Inflammatory macrophage treated with lipopolysaccharide for 1 hour (primary cell): ENCODE measurements around the gene DPP7.

ENCODE experiments used
- DNase-seq, 2 donors: peaks; one replicate each; pipeline ENCODE4 v3.0.0-alpha.2; 2020 to 2022

Gene DPP7

DNA sequence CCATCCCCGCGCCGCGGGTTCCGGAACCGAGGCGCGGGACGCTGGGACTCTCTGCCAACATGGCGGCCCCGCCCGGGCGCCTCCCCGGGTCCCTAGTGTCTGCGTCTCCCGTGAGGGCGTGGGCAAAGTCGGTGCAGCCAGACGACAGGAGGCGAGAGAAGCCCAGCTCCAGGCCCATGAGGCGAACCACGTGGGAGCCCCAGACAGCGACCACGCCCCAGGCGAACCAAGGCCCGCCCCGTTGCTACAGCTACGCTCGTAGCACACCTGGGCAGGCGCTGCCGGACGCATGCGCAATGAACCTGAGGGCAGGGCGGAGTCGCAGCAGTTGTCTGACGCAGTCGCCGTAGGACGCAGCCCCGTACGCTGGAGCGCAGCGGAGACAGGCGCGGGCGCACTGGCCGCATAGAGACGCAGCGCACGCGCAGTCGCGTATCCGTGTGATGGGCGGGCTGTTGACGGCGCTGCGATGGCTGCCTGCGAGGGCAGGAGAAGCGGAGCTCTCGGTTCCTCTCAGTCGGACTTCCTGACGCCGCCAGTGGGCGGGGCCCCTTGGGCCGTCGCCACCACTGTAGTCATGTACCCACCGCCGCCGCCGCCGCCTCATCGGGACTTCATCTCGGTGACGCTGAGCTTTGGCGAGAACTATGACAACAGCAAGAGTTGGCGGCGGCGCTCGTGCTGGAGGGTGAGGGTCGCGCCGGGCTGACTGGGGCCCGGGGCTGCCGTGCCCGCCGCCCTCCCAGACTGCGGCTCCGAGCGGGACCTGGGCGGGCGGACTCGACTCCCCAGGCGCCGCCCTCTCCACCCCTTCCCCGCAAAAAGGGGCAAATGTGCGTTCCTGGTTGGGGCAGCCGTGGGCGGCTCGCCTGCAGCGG is 27.8 kb downstream of the DPP7 start, which contains the start of gene MAN1B1:
Gene MAN1B1, plus strand, starts transcription at position 455 of the 878 bp plus-strand sequence. Its CDS starts 15 bp downstream, at position 470.
- peak; percentile 97 to 98 for DNase-seq

DNA sequence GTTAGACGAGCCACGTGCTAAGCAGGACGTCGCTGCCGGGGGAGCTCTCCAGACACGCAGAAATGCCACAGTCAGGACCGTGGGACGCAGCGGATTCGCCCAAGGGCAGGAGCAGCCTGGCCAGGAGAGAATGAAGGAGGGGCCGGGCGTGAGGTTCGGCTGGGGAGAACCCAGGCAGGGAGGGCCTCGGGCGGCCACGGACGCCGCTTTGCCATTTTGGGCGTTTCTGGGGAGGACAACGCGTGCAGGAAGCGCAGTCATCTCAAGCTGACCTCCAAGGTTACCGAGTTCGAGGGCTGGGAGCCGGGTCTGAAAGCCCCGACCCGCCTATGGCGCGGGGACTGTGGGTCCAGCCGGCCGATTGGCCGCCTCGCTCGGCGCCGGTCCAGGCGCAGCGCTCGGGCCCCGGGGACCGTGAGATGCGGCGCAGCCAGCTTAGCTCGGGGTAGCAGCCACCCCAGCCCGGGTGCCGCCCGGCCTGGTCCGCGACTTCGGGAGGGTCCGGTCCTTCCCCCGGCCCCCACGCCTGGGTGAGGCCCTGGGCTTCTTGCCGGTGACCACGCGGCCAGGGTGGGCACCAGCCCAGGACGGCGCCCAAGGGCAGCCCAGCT is 28.5 kb downstream of the DPP7 start:
- DNase-seq: no peak

DNA sequence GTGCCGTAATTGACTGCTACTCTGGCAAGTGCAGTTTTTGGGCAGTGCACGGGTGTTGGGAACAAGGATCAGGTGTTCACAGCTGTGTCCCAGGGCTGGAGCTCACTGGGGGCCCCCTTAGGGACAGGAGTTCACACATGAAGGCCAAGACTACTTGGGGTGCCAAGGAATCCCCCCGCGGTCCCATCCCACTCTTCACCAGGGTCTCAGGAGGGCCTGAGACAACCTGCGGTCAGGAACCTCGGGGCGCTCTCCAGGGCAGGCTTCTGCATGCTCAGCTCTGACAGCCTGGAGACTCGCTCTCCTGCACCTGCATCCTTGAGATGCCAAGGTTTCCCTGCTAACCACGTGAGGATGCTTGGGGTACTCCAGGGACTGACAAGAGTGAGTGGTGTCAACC is 30.0 kb downstream of the DPP7 start:
- DNase-seq: no peak

DNA sequence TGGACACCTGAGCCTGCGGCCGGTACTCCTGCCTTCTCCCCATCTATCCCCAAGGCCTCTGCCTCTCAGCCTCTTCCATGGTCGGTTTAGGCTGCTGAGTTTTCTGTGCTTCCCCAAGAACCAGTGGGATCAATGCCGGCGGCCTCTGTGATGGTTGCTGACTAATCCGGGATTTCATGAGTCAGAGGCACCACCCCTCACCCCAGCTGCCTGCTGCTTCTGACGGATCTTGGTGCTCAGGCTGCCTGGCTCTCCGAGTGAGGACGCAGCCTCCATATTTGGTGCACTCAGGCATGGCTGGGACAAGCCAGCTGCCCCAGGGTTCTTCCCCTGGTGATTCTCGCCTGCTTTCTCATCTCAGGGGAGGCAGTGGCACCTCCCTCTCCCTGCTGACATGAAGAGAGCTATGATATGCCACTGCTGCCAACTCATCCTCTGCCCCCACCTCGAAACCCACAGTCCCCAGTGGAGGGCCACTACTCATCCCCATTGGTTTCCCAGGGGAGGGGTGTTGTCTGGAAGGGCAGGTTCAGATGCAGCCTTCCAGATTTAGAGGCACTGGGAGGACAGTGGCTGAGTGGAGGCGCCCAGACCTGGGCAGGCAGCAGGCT is 31.0 kb downstream of the DPP7 start:
- DNase-seq: peak; percentile 30 to 76

DNA sequence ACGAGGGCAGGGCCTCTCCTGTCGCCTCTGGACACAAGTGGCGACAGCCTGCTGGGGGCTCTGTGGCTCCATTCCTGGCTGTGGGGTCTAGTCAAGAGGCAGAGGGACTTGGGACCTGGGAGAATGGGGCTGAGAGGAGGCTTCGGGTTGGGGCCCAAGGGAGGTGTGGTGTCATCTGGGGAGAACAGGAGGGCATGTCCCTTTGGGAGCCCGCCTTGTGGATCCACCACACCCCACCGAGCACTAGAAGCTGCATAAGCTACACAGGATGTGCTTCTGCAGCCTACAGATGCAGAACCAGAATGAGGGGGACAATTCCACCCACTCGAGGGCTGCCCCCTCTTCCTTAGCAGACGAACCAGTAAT is 31.6 kb downstream of the DPP7 start:
- no peak for DNase-seq

DNA sequence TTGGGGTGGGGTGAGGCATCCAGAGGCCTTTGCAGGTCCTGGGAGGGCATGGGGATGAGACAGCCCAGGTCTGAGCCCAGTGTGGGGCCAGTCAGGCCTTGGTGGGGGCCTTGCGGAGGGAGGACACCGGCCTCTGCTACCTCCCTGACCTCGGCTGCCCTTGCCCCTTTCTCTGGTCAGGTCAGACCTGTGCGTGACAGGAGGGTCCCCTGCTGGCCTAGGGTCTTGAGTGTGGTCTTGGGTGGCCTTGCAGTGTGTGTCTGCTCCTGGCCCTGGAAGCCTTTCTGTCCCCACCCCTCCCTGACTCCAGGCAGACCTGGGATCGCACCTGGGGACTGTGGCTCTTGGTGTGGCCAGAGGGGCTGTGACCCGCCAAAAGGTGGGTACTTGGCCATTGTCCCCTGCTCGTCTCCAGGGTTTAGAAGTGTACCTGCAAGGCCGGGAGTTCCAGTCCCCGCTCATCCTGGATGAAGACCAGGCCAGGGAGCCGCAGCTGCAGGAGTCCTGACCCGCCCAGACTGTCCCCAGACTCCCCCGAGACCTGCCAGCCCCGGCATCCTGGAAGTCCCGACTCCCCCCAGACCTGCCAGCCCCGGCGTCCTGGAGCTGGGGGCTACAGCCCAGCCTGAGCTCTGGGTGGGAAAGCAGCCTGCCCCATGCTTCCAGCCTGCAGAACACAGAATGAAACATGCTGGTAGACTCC is 32.2 kb downstream of the DPP7 start:
- no peak for DNase-seq

DNA sequence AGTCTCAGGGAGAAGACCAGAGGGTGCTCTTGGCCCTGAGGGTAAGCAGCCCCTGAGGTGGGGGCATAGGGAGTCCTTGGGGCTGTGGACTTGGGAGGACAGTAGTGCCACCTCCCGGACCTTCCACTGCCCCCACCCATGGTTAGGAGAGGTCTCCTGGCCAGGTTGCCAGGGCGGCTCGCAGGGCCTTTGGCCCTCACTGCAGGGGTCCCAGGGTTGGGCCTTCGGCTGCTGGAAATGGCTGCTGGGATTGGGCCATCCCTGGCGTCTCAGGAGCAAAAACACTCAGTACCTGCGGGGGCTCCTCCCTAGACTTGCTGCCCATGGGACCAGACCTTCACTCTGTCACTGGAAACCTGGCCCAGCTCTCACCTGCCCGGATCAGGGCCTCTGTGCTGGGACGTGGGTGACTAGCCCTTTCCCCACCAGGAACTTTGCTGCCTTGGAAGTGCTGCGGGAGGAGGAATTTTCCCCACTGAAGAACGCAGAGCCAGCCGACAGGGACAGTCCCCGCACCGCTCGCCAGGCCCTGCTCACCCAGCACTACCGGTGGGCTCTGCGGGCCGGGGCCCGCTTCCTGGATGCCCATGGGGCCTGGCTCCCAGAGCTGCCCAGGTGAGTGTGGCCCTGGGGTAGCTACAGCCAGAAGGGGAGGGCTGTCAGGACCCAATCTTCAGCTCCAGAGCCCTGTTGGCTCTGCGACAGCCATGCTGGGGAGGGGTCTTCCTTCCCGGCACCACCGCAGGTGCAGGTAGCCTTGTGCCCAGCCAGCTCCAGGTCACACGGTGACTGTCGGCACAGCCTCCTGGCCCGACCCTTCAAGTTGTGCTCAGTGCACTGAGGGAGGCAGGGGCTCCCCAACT is 34.0 kb downstream of the DPP7 start:
- DNase-seq: no peak

DNA sequence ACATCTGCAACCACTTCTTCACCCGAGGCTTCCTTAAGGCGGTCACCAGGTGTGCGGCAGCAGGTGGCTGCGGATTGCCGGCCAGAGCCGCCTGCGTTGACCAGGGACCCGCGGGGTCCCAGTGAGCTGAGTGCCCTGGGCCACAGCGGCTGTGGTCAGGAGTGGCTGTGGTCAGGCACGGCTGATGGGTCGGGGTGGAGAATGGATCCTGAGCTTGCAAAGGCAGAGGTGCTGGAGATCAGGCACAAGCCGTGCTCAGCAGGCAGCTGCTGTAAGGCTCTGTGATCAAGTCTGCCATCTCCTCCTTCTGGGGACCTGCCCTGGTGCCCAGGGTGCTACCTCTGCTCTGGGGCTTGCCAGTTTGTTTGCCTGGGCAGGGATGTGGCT is 35.1 kb downstream of the DPP7 start:
- DNase-seq: no peak

DNA sequence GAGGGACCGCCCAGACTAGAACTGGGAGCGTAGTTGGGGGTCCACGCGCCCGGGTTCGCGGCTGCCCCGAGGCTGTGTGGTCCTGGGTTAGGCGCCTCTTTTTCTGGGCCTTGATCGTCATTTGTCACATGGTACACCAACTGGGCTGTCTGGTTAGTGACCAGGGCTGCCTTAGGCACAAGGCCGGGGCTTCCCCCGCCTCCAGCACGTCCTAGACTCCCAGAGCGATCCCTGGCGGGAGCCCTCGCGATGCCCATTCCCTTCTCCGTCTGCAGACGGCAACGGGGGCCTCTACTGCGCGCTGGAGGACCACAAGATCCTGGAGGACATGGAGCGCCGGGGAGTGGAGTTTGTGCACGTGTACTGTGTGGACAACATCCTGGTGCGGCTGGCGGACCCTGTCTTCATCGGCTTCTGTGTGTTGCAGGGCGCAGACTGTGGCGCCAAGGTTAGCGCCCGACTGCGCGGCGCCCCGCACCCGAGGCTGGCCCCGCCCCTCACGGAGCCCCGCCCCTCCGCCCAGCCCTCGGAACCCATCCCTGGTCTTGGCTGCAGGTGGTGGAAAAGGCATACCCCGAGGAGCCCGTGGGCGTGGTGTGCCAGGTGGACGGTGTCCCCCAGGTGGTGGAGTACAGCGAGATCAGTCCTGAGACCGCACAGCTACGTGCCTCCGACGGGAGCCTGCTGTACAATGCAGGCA is 35.7 kb downstream of the DPP7 start:
- no peak for DNase-seq

DNA sequence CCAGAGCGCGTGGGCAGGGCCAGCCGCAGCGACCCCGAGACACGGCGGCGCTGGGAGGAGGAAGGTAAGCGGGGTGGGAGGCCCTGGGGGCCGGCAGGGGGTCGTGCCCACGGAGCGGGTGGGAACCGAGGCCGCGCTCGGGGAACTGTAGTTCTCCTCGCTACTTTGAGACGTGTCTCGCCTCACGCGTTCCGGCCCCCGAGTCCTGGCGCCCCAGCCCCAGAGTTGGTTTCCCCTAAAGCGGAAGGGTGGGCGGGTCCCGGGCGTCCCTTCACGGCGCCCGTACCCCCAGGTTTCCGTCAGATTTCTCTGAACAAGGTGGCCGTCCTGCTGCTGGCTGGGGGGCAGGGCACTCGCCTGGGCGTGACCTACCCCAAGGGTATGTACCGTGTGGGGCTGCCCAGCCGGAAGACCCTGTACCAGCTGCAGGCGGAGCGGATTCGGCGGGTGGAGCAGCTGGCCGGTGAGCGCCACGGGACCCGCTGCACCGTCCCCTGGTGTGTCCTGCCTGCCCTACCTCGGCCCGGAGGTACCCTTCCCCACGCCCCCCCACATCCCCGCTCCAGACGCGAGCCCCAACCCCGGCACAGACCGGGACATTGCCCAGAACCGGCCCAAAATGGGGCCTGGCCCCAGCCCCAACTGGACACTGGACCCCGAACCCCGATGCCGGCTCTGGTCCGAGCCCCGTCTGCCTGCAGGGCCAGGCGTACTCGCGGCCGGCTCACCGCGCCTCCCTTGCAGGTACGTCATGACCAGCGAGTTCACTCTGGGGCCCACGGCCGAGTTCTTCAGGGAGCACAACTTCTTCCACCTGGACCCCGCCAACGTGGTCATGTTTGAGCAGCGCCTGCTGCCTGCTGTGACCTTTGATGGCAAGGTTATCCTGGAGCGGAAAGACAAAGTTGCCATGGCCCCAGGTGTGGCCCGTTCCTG is 36.5 kb downstream of the DPP7 start:
- no peak for DNase-seq

DNA sequence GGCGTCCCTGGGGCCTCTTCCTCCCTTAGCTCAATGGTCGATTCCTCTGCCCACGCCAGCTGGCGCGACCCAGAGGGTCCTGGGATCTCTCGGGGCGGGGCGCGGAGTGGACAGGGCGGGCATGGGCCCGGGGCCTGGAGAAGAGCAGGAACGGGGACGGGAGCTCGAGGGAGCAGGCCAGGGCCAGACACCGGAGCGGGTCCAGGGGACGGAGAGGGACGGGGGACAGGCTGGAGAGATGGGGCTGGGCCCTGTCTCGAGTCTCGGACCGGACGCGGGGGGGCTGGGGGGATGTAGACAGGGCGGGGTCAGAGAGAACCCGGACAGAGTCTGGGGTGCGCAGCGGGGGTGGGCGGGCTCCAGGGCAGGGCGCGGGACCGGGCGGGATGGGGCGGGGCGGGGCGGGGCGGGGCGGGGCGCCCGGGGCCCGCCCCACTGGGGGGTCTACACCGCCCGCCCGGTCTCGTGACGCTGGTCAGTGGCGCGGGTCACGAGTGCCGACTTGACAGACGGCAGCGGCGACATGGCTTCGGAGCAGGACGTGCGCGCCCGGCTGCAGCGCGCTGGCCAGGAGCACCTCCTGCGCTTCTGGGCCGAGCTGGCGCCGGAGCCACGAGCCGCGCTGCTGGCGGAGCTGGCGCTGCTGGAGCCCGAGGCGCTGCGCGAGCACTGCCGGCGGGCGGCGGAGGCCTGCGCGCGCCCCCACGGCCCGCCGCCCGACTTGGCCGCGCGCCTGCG is 37.4 kb downstream of the DPP7 start, which contains the start of gene UAP1L1:
Gene UAP1L1, plus strand, starts transcription at position 508 of the 738 bp plus-strand sequence. Its CDS starts 16 bp downstream, at position 524.
- DNase-seq: peak; percentile 51 to 68

DNA sequence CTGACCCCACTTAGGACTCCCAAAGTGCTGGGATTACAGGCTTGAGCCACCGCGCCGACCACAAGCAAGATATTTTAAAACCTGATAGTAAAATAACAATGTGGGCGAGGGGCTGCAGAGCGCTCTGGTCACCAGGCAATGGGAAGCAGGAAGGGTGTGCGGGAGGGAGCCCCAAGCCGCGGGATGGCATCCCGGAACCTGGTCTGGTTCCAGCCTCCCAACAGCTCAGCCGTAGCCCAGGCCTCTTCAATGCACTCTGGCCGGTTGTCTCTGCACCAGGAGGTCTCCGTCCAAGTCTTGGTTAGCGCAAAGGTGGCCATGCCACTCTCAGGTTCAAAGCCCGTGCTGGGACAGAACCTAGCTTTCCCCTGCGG is 37.9 kb downstream of the DPP7 start:
- DNase-seq: no peak

DNA sequence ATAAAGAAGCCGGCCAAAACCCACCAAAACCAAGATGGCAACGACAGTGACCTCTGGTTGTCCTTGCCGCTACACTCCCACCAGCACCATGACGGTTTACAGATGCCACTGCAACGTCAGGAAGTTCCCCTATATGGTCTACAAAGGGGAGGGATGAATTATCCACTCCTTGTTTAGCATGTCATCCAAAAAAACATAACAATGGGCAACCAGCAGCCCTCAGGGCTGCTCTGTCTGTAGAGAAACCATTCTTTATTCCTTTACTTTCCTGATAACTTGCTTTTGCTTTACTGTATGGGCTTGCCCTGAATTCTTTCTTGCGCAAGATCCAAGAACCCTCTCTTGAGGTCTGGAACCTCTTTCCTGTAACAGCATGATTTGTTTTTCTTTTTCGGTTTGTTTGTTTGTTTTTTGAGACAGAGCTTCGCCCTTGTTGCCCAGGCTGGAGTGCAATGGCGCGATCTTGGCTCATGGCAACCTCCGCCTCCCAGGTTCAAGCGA is 39.2 kb downstream of the DPP7 start:
- DNase-seq: peak; percentile 41 to 59

DNA sequence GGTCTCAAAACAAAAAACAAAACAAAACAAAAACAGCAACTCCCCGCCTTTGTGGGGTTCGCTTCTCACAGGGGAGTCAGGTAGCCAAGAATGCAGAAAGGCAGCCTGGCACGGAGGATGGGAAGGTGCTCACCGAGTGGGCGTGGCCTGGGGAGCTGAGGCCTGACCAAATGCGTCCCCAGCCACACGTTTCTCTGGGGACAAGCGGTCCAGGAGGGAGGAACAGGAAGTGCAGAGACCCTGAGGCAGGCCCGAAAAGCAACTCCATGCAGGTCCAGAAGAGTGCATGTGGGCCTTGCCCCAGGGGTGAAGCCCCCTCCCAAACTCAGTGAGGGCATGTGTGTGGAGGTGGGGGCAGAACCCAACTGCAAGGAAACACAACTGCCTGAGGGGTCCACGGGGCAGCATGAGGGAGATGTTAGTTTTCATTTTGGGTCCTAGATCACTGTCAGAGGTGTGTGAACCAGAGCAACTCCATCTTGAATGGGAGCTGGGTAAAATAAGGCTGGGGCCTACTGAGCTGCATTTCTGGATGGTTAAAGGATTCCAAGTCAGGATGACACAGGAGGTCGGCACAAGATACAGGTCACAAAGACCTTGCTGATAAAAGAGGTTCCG is 39.8 kb downstream of the DPP7 start:
- no peak for DNase-seq

DNA sequence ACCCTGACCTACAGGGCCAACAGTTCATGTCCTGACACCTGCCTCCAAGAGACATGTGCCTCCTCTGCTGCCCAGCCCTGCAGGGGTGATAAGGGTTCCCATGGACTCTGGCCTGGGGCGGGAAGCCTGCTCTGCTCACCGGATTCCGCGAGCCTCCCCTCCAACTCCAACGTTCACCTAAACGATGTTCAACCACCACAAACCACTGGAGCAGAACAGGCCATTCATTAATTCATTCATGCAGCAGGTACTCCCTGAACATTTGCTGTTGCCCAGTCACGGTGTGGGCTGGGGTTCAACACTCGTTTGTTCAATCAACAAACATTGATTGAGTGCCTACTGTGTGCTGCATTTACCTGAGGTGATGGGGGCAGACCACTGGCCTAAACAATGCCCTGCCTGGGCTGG is 40.5 kb downstream of the DPP7 start:
- no peak for DNase-seq

DNA sequence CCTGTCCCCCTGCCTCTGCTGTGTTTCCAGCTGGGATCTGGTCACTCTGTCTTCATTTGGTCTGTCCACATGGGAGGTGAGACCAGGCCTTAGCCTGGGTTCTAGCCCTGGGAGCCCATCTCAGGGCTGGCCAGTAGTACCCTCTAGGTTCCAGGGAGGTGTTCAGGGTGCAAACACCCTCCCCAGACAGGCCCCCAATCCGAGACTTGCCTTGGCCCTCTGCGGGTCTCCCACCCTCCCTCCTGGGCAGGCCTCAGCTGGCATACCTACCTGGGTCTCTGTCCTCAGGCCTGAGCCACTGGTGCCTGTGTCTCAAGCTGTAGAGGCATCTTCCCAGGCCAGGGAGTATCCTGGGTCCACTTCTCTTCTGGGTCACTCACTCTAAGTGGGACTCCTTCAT is 43.3 kb downstream of the DPP7 start:
- DNase-seq: no peak

DNA sequence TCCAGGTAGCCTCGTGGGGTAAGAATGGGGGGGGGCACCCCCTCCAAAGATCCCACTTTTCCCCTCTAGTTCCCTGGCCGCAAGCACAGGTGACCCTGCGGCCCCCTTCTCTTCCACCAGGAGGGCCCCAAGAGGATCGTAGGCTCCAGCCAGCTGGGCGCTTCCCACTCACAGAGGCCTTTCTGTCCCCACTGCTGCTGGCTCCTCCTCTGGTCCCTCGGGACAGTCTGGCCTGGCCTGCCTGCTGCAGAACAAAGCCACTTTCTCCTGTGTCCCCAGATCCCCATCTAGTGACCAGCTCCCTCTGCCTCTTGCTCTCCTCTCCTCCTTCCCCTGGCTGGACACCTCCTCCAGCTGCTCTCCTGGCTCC is 43.6 kb downstream of the DPP7 start:
- no peak for DNase-seq

DNA sequence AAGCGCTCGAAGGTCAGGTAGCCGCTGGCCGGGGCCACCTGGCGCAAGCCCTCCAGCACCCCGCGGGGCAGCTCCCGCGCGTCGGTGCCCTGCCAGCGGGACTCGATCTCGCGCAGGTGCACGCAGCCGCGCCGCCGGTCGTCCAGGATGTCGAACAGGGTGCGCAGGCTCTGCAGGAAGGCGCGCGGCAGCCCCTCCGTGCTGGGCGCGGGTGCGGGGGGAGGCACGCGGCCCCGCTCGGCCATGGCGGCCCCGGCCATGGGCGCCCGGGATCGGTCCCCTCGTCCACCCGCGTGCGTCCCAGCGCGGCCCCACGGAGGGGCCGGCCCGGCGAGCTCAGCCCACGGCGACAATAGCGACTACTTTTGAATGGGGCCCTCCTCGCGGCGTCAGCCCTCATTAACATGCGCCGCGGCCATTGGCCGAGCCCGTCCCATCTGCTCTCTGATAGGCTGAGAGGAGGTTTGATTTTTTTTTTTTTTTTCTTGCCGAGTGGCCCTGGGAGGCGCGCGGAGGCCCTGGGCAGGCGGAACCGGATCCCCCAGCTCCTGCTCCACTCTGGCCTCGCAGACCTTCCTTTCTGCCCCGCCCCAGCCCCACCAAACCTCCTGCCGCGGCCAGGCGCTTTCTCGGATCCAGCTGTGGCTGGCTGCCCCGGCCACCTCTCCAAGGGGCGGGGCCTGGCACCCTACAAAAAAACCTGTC is 44.2 kb downstream of the DPP7 start, which contains the start of gene SAPCD2:
Gene SAPCD2, minus strand, starts transcription at position 357 of the 705 bp plus-strand sequence. Its CDS starts 97 bp downstream, at position 260.
- DNase-seq: peak; percentile 86 to 89
